Measurements from ENCODE around the gene TMCC3.

DNA sequence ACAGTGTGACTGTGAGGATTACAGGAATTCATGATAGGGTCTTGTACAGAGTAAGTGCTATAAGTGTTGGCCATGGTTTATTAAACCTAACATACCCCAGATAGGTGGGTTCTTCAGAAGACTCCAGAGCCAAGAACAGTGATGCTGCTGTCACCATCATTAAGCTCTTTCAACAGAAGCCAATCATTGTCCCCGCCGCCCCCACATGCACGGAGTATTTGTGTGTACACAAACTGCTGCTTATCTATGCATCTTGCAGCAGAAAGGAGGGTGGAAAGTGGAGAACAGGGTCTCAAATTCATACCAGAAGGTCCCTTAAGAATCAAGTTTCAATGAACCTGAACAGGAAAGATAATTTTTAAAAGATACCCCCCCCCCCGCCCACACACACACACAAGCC lies 51.2 kb downstream of the TMCC3 start:
- TF ChIP-seq, protein P1, sequence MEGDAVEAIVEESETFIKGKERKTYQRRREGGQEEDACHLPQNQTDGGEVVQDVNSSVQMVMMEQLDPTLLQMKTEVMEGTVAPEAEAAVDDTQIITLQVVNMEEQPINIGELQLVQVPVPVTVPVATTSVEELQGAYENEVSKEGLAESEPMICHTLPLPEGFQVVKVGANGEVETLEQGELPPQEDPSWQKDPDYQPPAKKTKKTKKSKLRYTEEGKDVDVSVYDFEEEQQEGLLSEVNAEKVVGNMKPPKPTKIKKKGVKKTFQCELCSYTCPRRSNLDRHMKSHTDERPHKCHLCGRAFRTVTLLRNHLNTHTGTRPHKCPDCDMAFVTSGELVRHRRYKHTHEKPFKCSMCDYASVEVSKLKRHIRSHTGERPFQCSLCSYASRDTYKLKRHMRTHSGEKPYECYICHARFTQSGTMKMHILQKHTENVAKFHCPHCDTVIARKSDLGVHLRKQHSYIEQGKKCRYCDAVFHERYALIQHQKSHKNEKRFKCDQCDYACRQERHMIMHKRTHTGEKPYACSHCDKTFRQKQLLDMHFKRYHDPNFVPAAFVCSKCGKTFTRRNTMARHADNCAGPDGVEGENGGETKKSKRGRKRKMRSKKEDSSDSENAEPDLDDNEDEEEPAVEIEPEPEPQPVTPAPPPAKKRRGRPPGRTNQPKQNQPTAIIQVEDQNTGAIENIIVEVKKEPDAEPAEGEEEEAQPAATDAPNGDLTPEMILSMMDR (IDR thresholded peaks at IDR 0.05; ENCODE audit: low read length): no peak
- no peak for TF ChIP-seq EZH2 (IDR thresholded peaks at IDR 0.05; ENCODE audit: borderline replicate concordance, low read length)

Measured in OCI-LY1 (cell line).